RWPE2 (cell line): ENCODE results near the gene NAALADL2.

ENCODE experiments used
- ATAC-seq: fragments of 200-7000 bp; cut with Tn5 transposase; 3 replicates; pipeline ENCODE4 v1.9.1; 2021; ENCODE audit warnings: low read depth
- DNase-seq: peaks from one replicate; pipeline ENCODE4 v3.0.0-alpha.2; 2020; ENCODE audit warnings: low spot score
- H3K27ac ChIP-seq: fragments of 450-650 bp; 2 replicates; pipeline ENCODE4 v1.5.1; 2017; ENCODE audit warnings: mild to moderate bottlenecking; ENCODE audit not compliant: poor library complexity, severe bottlenecking
- H3K27me3 ChIP-seq: fragments of 250-450 bp; sonication (Bioruptor Pico); 2 replicates; pipeline ENCODE4 v1.5.1; 2021; ENCODE audit warnings: mild to moderate bottlenecking, moderate library complexity; ENCODE audit not compliant: insufficient read depth, poor library complexity, severe bottlenecking
- H3K36me3 ChIP-seq: fragments of 250-450 bp; sonication (Bioruptor Pico); 2 replicates; pipeline ENCODE4 v1.5.1; 2020; ENCODE audit warnings: low read depth, mild to moderate bottlenecking, moderate library complexity
- H3K4me1 ChIP-seq: fragments of 250-450 bp; sonication (Bioruptor Pico); 2 replicates; pipeline ENCODE4 v1.5.1; 2021; ENCODE audit warnings: mild to moderate bottlenecking, moderate library complexity; ENCODE audit not compliant: insufficient read depth, poor library complexity, severe bottlenecking
- H3K4me3 ChIP-seq: fragments of 250-450 bp; sonication (Bioruptor Pico); 2 replicates; pipeline ENCODE4 v1.5.1; 2021; ENCODE audit warnings: mild to moderate bottlenecking, moderate library complexity; ENCODE audit not compliant: severe bottlenecking
- H3K9me3 ChIP-seq: fragments of 250-450 bp; sonication (Bioruptor Pico); 2 replicates; pipeline ENCODE4 v1.5.1; 2021; ENCODE audit warnings: mild to moderate bottlenecking, moderate library complexity; ENCODE audit not compliant: severe bottlenecking
- TF ChIP-seq, protein P1 (sequence below): fragments of 450-650 bp; IDR thresholded peaks from one replicate; pipeline ENCODE4 v1.5.1; 2017; ENCODE audit warnings: mild to moderate bottlenecking, moderate library complexity; ENCODE audit not compliant: poor library complexity, severe bottlenecking

Gene NAALADL2

GRCh38 chr3:175731543-175731942 is 872.4 kb downstream of the NAALADL2 start:
- H3K4me3 ChIP-seq: no peak overlapping the region
- no peak overlapping the region for H3K27ac ChIP-seq
- no peaks in the 10 kb centered on the region for H3K27me3 ChIP-seq
- TF ChIP-seq, protein P1, sequence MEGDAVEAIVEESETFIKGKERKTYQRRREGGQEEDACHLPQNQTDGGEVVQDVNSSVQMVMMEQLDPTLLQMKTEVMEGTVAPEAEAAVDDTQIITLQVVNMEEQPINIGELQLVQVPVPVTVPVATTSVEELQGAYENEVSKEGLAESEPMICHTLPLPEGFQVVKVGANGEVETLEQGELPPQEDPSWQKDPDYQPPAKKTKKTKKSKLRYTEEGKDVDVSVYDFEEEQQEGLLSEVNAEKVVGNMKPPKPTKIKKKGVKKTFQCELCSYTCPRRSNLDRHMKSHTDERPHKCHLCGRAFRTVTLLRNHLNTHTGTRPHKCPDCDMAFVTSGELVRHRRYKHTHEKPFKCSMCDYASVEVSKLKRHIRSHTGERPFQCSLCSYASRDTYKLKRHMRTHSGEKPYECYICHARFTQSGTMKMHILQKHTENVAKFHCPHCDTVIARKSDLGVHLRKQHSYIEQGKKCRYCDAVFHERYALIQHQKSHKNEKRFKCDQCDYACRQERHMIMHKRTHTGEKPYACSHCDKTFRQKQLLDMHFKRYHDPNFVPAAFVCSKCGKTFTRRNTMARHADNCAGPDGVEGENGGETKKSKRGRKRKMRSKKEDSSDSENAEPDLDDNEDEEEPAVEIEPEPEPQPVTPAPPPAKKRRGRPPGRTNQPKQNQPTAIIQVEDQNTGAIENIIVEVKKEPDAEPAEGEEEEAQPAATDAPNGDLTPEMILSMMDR: no peak
- H3K36me3 ChIP-seq: no peaks in the 10 kb centered on the region
- no peak for DNase-seq
- ATAC-seq: no peak
- no peaks in the 10 kb centered on the region for H3K4me1 ChIP-seq
- no peaks in the 10 kb centered on the region for H3K9me3 ChIP-seq

- no peaks in the 10 kb centered on the region for H3K9me3 ChIP-seq
- ATAC-seq: no peak
These were observed 872.9 kb downstream of the NAALADL2 start for GRCh38 chr3:175732017-175732416.

GRCh38 chr3:175735866-175736265 is 876.7 kb downstream of the NAALADL2 start:
- H3K36me3 ChIP-seq: no peaks in the 10 kb centered on the region
- no peak for DNase-seq
- H3K4me1 ChIP-seq: peaks cover 8% of the 10 kb centered on the region
- TF ChIP-seq, protein P1: no peak
- H3K27ac ChIP-seq: no peak overlapping the region
- ATAC-seq: no peak
- H3K4me3 ChIP-seq: no peak overlapping the region
- H3K9me3 ChIP-seq: no peaks in the 10 kb centered on the region
- H3K27me3 ChIP-seq: no peaks in the 10 kb centered on the region

More at GRCh38 chr3:175732017-175732416, 872.9 kb downstream of the NAALADL2 start:
- Histone ChIP-seq H3K36me3 (no peaks in the 10 kb centered on the region), H3K27ac (no peak overlapping the region), H3K27me3 (no peaks in the 10 kb centered on the region), H3K4me1 (no peaks in the 10 kb centered on the region), H3K4me3 (no peak overlapping the region)
- TF ChIP-seq, protein P1: no peak
- no peak for DNase-seq

DNA sequence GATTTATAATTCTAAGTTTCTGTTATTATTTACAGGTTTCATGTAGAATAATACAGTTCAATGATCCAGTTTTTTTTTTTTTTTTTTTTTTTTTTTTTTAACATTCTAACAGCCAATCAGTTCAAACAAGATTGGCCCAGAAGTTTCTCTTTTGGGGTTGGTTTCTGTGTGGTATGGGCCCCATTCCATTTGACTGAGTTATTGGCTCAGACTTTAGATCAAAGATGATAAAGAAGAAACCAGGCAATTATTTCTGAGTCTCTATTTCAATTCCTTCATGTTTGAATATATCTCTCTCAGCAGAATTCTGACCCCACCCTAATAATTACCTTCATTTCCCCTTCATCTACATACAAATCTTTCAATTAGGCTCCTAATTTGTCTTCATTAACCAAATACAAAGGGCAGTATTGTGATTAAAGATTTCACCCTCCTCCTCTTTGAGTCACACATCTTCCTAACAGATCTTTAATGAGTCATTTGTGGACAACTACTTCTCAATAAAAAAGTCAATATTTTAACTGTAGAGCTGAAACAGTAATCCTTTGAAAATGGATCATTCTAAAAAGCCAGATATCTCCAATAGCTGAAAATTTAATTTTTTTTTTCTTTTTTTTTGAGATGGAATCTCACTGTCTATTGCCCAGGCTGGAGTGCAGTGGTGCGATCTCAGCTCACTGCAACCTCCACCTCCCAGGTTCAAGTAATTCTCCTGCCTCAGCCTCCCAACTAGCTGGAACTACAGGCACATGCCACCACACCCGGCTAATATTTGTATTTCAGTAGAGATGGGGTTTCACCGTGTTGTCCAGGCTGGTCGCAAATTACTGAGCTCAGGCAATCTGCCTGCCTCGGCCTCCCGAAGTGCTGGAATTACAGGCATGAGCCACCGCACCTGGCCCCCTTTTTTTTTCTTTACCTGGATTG is 878.8 kb downstream of the NAALADL2 start:
- H3K4me3 ChIP-seq: no peak overlapping the region
- no peaks in the 10 kb centered on the region for H3K9me3 ChIP-seq
- H3K27ac ChIP-seq: no peak overlapping the region
- ATAC-seq (peak; percentile 71), DNase-seq (no peak)
- H3K27me3 ChIP-seq: no peaks in the 10 kb centered on the region
- peaks cover 8% of the 10 kb centered on the region for H3K4me1 ChIP-seq
- TF ChIP-seq, protein P1: no peak
- H3K36me3 ChIP-seq: no peaks in the 10 kb centered on the region

GRCh38 chr3:175741951-175742350 is 882.8 kb downstream of the NAALADL2 start:
- Histone ChIP-seq H3K4me1 (peaks cover 23% of the 10 kb centered on the region), H3K9me3 (no peaks in the 10 kb centered on the region), H3K36me3 (no peaks in the 10 kb centered on the region), H3K4me3 (no peak overlapping the region), H3K27ac (no peak overlapping the region), H3K27me3 (no peaks in the 10 kb centered on the region)
- TF ChIP-seq, protein P1: no peak
- no peak for ATAC-seq
- no peak for DNase-seq
